HS-27A (cell line): ENCODE data around the gene NDUFS6.

ENCODE experiments used
- DNase-seq: peaks from one replicate; pipeline ENCODE4 v3.0.0-alpha.2; 2012; ENCODE audit warnings: low read depth, missing footprints

NDUFS6 gene

GRCh38 chr5:1817261-1818043 lies 16.2 kb downstream of the NDUFS6 start:
- no peak for DNase-seq

DNA sequence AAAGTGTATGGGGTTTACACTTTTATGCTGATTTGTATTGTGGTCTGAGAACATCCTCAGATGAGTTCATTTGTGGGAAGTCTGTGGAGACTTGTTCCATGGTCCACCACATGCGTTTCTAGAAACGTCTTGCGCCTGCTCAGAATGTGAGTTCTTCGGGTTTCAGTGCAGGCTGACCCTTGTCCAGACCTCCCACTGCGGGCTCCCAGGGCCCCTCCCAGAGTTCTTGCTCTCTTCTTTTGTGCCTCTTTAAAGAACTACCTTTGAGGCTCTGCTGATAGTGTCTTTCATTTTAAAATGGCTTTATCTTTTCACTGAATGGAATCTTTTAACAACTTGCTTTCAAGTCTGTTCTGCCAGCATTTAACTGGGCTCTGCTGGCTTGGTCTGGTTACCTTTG lies 17.6 kb downstream of the NDUFS6 start:
- DNase-seq, result no peak

DNA sequence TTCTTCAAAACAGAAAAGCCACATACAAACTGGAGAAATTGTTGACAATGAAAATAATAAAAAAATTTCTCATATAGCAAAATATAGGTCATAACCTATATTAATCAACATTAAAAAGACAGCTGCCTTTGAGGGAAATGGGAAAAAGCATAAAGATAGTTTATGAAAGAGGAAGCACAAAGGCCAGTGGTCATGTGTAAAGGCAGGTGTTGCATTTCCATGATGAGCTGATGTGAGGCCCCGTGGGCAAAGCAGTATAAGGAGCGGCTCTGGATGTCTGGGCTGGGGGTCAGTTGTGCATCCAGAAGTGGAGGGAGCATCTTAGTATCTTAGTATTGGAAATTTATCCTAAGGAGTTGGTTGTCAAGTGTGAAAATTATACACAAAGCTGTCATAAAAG lies 18.3 kb downstream of the NDUFS6 start:
- no peak for DNase-seq

- no peak for DNase-seq
Measured at GRCh38 chr5:1820381-1820780, 19.2 kb downstream of the NDUFS6 start.

- no peak for DNase-seq
Measured at GRCh38 chr5:1820926-1821325, 19.7 kb downstream of the NDUFS6 start.

- no peak for DNase-seq
Measured at GRCh38 chr5:1821862-1822261, 20.7 kb downstream of the NDUFS6 start.

GRCh38 chr5:1823381-1824034 lies 22.3 kb downstream of the NDUFS6 start:
- DNase-seq, result no peak

DNA sequence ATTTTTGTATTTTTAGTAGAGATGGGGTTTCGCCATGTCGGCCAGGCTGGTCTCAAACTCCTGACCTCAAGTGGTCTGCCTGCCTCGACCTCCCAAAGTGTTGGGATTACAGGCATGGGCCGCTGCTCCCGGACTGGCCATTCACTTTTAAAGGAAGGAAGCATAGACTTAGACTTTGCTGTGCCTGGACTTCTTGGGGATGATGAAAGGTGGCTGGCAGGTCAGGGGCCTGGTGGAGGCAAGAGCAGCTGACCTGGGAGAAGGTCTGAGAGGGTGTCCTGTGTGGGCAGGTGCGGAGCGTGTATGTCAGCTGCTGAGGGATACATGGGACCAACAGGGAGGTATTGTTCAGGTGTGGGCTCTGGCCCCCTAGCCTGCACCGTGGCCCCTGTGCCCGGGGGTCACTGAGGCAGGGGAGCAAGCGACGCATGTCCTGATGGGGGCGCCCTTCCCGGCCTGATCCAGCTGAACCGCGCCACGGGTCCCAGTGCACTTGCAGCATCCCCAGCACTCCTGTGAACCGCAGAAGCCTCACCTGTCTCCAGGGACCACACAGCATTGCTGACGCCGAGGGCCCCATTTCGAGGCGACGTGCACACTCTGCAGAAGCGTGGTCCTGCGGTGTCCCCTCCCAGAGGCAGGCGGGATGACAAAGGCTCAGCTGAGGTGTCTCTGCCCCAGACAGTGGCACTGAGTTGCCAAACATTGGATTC lies 23.1 kb downstream of the NDUFS6 start:
- no peak for DNase-seq

- no peak for DNase-seq
Measured at GRCh38 chr5:1824903-1825841, 24.0 kb downstream of the NDUFS6 start.

DNA sequence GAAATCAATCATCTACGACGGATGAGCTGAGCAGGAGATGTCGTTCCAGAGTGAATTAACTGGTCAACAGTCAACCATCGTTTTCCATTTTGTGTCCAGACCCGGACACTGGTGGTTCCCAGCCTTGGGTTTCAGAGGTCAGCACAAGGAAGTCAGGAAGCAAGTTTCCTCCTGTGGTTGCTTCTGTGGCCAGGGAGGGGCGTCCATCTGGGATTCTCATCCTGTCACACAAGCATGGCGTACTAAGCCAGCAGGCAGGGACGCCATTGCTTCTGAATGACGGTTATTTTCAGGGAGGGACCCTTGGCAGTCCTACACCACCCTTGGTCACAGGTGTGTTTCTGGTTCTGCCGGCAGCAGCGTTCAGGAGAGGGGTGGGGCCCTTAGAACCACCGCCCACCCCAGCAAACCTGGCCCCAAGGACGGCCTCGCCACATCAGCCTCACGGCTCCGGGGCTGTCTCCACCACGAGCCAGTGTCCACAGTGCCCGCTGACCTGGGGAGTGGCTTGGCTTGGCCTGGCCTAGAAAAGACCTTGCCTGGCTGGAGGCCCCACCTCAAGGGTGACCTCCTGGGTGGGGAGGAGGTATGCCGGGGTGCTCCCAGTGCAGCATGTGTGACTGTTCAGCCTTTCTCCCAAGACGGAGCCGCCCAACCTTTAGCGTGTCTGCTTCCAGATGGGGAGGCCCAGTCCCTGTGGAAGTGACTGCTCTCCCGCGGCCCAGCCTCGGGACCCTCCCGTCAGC lies 25.2 kb downstream of the NDUFS6 start:
- DNase-seq, result no peak

DNA sequence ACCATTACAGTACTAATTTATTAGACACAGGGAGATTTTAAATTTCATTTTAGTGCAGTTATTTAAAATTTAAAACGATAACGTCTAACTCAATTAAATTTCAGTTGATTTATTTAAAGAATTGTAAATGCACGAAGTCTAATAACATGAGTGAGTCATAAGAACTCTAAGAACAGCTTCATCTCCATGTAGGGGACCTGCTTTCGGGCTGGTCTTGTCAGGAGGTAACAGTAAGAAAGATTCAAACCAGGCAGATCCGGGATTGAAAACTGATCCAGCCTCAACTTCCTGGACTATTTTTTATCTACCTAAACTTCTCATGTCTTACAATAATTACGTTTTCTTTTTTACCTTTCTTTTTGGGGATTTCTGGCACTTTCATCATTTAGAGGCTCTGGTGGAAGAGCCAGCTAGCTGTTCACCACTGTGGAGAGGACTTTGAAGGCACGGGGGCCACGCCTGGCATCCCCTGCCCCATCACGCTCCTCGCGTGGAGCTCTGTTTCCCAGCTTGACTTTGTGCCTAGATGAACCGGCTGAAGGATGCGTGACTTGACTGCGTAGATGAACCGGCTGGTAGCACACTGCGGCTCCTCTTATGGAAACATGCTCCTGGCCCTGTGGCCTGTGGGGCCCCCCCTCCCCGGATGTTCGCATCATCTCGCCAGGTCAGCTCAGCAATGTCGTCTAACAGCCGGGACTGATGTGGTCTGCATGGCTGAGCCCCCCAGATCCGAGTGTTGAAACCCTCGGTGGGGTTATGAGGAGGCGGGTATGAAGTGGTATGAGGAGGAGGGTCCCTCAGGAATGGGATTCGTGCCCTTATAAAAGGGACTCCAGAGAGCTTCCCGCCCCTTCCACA lies 26.0 kb downstream of the NDUFS6 start:
- DNase-seq, result no peak

DNA sequence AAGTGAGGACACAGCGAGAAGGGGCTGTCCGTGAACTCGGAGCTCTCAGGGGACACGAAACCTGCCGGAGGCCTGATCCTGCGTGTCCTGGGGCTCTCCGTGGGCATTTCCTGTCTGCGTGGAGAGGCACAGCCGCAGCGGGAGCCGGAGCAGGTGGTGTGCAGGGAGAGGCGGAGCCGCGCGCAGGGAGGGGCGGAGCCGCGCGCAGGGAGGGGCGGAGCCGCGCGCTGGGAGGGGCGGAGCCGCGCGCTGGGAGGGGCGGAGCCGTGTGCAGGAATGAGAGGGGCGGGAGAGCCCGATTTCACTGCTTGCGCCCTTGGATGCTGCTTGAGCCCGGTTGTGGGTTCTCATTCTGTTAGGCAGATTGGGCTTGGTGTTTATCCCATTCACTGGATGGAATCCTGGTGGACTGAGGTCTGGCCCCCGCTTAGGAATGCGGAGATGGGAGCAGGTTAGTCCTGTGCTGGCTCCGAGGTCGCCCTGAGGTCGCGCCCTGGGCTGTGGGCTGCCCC lies 26.7 kb downstream of the NDUFS6 start:
- DNase-seq, result no peak

DNA sequence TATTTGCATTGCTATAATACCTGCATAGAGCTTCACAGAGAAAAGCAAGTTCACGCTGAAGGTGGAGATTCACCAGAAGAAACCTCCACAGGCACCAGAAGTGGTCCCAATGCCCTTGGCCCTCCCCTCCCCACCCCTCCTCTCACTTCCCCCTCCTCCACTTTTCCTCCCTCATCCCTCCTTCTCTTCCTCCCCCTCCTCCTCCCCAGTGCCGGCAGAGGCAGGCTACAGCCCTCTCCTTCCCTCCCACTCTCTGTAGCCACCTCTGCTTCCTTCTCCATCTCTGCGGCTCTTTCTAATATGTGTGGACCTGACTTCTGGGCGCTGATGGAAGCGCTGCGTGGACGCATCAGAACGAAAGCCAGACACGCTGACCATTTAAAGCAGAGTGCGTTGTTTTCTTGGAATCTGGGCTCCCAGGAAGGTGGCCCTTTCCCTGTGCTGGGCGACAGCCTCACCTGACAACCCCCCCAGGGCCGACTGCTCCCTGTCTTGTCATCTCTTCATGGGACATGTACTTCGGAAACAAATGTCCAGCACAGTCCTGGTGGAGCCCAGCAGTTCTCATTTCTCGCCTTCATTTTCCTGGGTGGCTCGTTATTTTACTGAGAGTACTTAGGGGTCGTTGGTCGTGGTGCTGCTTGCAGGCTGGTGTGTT lies 29.5 kb downstream of the NDUFS6 start:
- no peak for DNase-seq

- DNase-seq, result no peak
Measured at GRCh38 chr5:1831257-1831656, 30.1 kb downstream of the NDUFS6 start.

GRCh38 chr5:1831677-1832313 lies 30.6 kb downstream of the NDUFS6 start:
- no peak for DNase-seq

DNA sequence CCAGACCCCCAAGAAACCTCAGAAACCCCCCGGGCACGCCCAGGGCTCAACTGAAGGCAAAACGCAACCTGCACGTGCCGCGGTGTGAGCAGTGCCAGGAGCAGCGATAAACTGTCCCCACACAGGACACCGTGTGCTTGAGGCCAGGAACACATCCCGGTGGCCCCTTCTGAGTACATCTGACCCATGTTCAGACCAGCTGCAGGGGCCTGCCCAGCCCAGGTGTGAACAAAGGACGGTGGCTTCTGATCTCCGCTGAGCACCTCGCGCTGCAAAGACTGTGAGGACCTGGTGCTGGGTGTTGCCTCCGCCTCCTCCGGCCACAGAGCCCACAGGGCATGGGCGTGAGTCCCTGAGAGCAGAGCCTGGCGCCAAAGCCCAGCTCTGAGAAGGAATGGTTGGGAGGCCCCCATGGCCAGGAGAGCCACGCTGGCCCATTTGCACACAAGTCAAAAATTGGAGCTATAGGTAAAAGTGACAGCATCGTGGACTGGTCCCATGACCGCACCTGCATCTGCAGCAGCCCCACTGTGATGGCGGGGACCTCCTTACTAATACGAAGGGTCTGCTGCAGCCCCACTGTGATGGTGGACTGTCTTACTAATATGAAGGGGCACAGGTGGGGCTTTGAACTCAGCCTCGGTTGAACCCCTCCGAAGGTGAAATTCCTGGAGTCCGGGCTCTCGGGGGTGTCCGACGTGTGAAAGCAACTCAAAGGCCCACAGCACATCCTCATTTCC lies 31.5 kb downstream of the NDUFS6 start:
- DNase-seq, result no peak

GRCh38 chr5:1833264-1834021 lies 32.2 kb downstream of the NDUFS6 start:
- DNase-seq, result no peak
